HCT116 (cell line): ENCODE data around the gene CEP290. TPM values are rescaled to one million over a fixed set of nuclear protein-coding genes. Genes with fewer than 3 reads are reported as not detected.

Experiments
- ATAC-seq: fragments of 200-7000 bp; cut with Tn5 transposase; 2 replicates; pipeline ENCODE4 v1.9.1; 2020; ENCODE audit warnings: mild to moderate bottlenecking, moderate library complexity
- BruUV-seq: library from RNA; stranded (reverse); fragments of 400-500 nt; replicated peaks from 2 replicates; lab custom pipeline; 2021; lab: Mats Ljungman, UMichigan
- CTCF ChIA-PET: fragments of 300-600 bp; sonication (Branson Sonifier 250); formaldehyde crosslinking; loops from one replicate; lab custom pipeline; 2021; ENCODE audit warnings: antibody characterized with exemption; lab: Charles Lee
- POLR2A ChIA-PET: fragments of 300-600, 350-600 bp; sonication (Branson Sonifier 250); formaldehyde crosslinking; loops from one replicate; lab custom pipeline; 2021; ENCODE audit warnings: antibody characterized with exemption; lab: Charles Lee
- RAD21 ChIA-PET, 2 experiments: fragments of 300-600 bp; sonication (Branson Sonifier 250); formaldehyde crosslinking; loops; one replicate each; lab custom pipeline; 2023; ENCODE audit warnings: low total read pairs in 2 of 2; ENCODE audit not compliant: uncharacterized antibody in 2 of 2, unreplicated experiment in 2 of 2, low non-redundant PET in 1 of 2; lab: Charles Lee
- DNase-seq: peaks from one replicate; pipeline ENCODE4 v3.0.0-alpha.2; 2010; ENCODE audit warnings: low read depth, low spot score
- H2AFZ ChIP-seq: fragments of 200-600 bp; shearing (Covaris generic), sonication (generic); 2 replicates; pipeline ENCODE4 v1.6.1; 2017; ENCODE audit warnings: low read depth, mixed run types, mixed read lengths, antibody characterized with exemption, low read length; ENCODE audit not compliant: poor library complexity, severe bottlenecking
- H3K27ac ChIP-seq: 2 replicates; pipeline ENCODE4 v1.5.1; 2012; ENCODE audit warnings: low read depth, low read length
- H3K27me3 ChIP-seq: fragments of 200-600 bp; sonication (generic); 2 replicates; pipeline ENCODE4 v1.6.1; 2016; ENCODE audit warnings: mixed run types, low read length, mixed read lengths; ENCODE audit not compliant: insufficient read depth
- H3K36me3 ChIP-seq, 2 experiments: fragments of 200-500 bp in 1 of 2; fragments of 200-600 bp in 1 of 2; sonication (Bioruptor generic) in 1 of 2; sonication (generic) in 1 of 2; 2 replicates each; pipeline versions ENCODE4 v1.5.1 to v1.6.1; 2014 to 2016; ENCODE audit warnings: low read length in 2 of 2, inconsistent platforms in 1 of 2, mixed read lengths in 1 of 2, mixed run types in 1 of 2; ENCODE audit not compliant: insufficient read depth in 2 of 2, control insufficient read depth in 1 of 2
- H3K4me1 ChIP-seq, 2 experiments: fragments of 200-600 bp in 1 of 2; sonication (generic) in 1 of 2; 2 replicates each; pipeline versions ENCODE4 v1.5.1 to v1.6.1; 2012 to 2017; ENCODE audit warnings: low read length in 2 of 2, inconsistent platforms in 1 of 2, mild to moderate bottlenecking in 1 of 2, mixed read lengths in 1 of 2, mixed run types in 1 of 2, moderate library complexity in 1 of 2; ENCODE audit not compliant: insufficient read depth in 2 of 2, control insufficient read depth in 1 of 2
- H3K4me2 ChIP-seq: fragments of 200-600 bp; sonication (generic); 2 replicates; pipeline ENCODE4 v1.6.1; 2017; ENCODE audit warnings: mixed run types, low read length, mixed read lengths
- H3K4me3 ChIP-seq, 2 experiments: fragments of 200-600 bp in 1 of 2; sonication (generic) in 1 of 2; replicated peaks in 1 of 2; 2 replicates each; pipeline ENCODE4 v1.5.1; 2011 to 2016; ENCODE audit warnings: low read length in 2 of 2, control low read depth in 1 of 2, low read depth in 1 of 2, mild to moderate bottlenecking in 1 of 2, mixed read lengths in 1 of 2, mixed run types in 1 of 2
- H3K79me2 ChIP-seq: fragments of 200-600 bp; sonication (generic); 2 replicates; pipeline ENCODE4 v1.6.1; 2017; ENCODE audit warnings: mild to moderate bottlenecking, mixed run types, low read length, moderate library complexity, mixed read lengths; ENCODE audit not compliant: insufficient read depth
- H3K9ac ChIP-seq: fragments of 200-600 bp; sonication (generic); 2 replicates; pipeline ENCODE4 v1.6.1; 2016; ENCODE audit warnings: low read length, mixed read lengths
- H3K9me2 ChIP-seq: fragments of 200-600 bp; sonication (generic), shearing (Covaris generic); 2 replicates; pipeline ENCODE4 v1.6.1; 2017; ENCODE audit warnings: mixed run types, mild to moderate bottlenecking, moderate library complexity; ENCODE audit not compliant: insufficient read depth
- H3K9me3 ChIP-seq, 2 experiments: fragments of 200-500 bp in 1 of 2; fragments of 200-600 bp in 1 of 2; sonication (Bioruptor generic) in 1 of 2; sonication (generic) in 1 of 2; 2 replicates each; pipeline ENCODE4 v1.6.1; 2014 to 2017; ENCODE audit warnings: low read length in 2 of 2, mixed read lengths in 2 of 2, inconsistent platforms in 1 of 2, low read depth in 1 of 2, mild to moderate bottlenecking in 1 of 2, mixed run types in 1 of 2, moderate library complexity in 1 of 2; ENCODE audit not compliant: control insufficient read depth in 1 of 2, insufficient read depth in 1 of 2
- H4K20me1 ChIP-seq: fragments of 200-600 bp; sonication (generic), shearing (Covaris generic); 2 replicates; pipeline ENCODE4 v1.6.1; 2017; ENCODE audit warnings: mixed run types, mild to moderate bottlenecking, moderate library complexity; ENCODE audit not compliant: insufficient read depth
- ATF3 ChIP-seq: IDR thresholded peaks from 2 replicates; pipeline ENCODE4 v1.6.1; 2012
- CBX3 ChIP-seq: IDR thresholded peaks from 2 replicates; pipeline ENCODE4 v1.6.1; 2012; ENCODE audit warnings: low read depth
- CEBPB ChIP-seq: IDR thresholded peaks from 2 replicates; pipeline ENCODE4 v1.6.1; 2012; ENCODE audit warnings: low read depth
- ELF1 ChIP-seq: IDR thresholded peaks from 2 replicates; pipeline ENCODE4 v1.6.1; 2012; ENCODE audit warnings: low read depth, borderline replicate concordance
- EZH2phosphoT487 ChIP-seq: fragments of 200-600 bp; IDR thresholded peaks from 2 replicates; pipeline ENCODE4 v1.6.1; 2018; ENCODE audit warnings: antibody characterized with exemption, borderline replicate concordance
- FOSL1 ChIP-seq: IDR thresholded peaks from 2 replicates; pipeline ENCODE4 v1.6.1; 2012; ENCODE audit warnings: low read depth
- JUND ChIP-seq: IDR thresholded peaks from 2 replicates; pipeline ENCODE4 v1.6.1; 2012
- POLR2A ChIP-seq: IDR thresholded peaks from 2 replicates; pipeline ENCODE4 v1.7.0; 2011; ENCODE audit warnings: borderline replicate concordance; ENCODE audit not compliant: insufficient read depth, insufficient read length; ENCODE audit errors: extremely low read depth
- POLR2AphosphoS5 ChIP-seq: IDR thresholded peaks from 2 replicates; pipeline ENCODE4 v1.6.1; 2011; ENCODE audit warnings: mild to moderate bottlenecking, low read depth, low read length, moderate library complexity
- RAD21 ChIP-seq: IDR thresholded peaks from 2 replicates; pipeline ENCODE4 v1.6.1; 2012; ENCODE audit warnings: low read depth, mild to moderate bottlenecking
- REST ChIP-seq: IDR thresholded peaks from 2 replicates; pipeline ENCODE4 v1.6.1; 2012; ENCODE audit warnings: low read depth
- SIN3A ChIP-seq: IDR thresholded peaks from 2 replicates; pipeline ENCODE4 v1.6.1; 2012; ENCODE audit warnings: low read depth
- TCF7L2 ChIP-seq: IDR thresholded peaks from 2 replicates; pipeline ENCODE4 v1.7.0; 2011; ENCODE audit warnings: borderline replicate concordance, inconsistent platforms; ENCODE audit not compliant: insufficient read depth, insufficient read length; ENCODE audit errors: extremely low read depth
- YY1 ChIP-seq: IDR thresholded peaks from 2 replicates; pipeline ENCODE4 v1.6.1; 2011; ENCODE audit warnings: low read length, low read depth, moderate library complexity, mild to moderate bottlenecking; ENCODE audit not compliant: insufficient replicate concordance; ENCODE audit errors: extremely low read depth
- ZFX ChIP-seq: fragments of 450-650 bp; IDR thresholded peaks from 2 replicates; pipeline ENCODE4 v1.6.1; 2017
- ZNF274 ChIP-seq: fragments of 200-500 bp; sonication (Bioruptor generic); IDR thresholded peaks from 2 replicates; pipeline ENCODE4 v1.6.1; 2014; ENCODE audit warnings: mild to moderate bottlenecking, low read depth, low read length, inconsistent platforms
- intact Hi-C: fragments of 100-400 bp; cut with micrococcal nuclease; formaldehyde crosslinking; loops from 2 replicates; pipeline ENCODE4 v1.10.0; 2022
- total RNA-seq: library from RNA; stranded (reverse); gene quantifications from one replicate; pipeline ENCODE4 v1.2.1, GENCODE V29; 2021; ENCODE audit not compliant: unreplicated experiment
- TF ChIP-seq, protein P1 (sequence below): IDR thresholded peaks from 2 replicates; pipeline ENCODE4 v1.6.1; 2012

The CEP290 gene
- total RNA-seq, 1 experiment from 2014 or later, result 13.6 TPM

DNA sequence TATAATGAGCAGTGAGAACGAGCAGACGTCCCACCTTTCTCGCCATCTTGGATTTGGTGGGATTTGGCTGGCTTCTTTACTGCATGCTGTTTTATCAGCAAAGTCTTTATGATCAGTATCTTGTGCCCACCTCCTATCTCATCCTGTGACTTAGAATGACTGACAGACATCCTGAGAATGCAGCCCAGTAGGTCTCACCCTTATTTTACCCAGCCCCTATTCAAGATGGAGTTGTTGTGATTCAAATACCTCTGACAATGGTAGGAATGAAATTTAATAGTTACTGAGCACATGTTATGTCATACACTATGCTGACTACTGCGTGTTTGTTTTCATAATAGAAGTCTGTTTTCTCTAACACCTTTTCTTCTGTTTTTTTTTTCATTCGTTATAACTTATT lies 2.1 kb upstream of the CEP290 start:
- H3K4me3 ChIP-seq, result no peak overlapping the region
- no peak for ATAC-seq
- no peak overlapping the region for H3K27ac ChIP-seq
- DNase-seq, result no peak
- ChIA-PET RAD21 (no interaction called here), POLR2A (no interaction called here), CTCF (no interaction called here)
- no peaks in the 10 kb centered on the region for H3K27me3 ChIP-seq
- BruUV-seq, result no TSS peak
- no peak for TF ChIP-seq RAD21
- no peak for TF ChIP-seq YY1
- no peak for TF ChIP-seq ELF1
- TF ChIP-seq ZNF274, result no peak
- no peak for TF ChIP-seq POLR2AphosphoS5
- TF ChIP-seq REST, result no peak
- no peak for TF ChIP-seq SIN3A
- TF ChIP-seq JUND, result no peak
- TF ChIP-seq ATF3, result no peak
- TF ChIP-seq TCF7L2, result no peak
- TF ChIP-seq CBX3, result no peak
- TF ChIP-seq FOSL1, result no peak
- TF ChIP-seq ZFX, result no peak
- no peak for TF ChIP-seq POLR2A
- TF ChIP-seq CEBPB, result no peak
- TF ChIP-seq, protein P1, sequence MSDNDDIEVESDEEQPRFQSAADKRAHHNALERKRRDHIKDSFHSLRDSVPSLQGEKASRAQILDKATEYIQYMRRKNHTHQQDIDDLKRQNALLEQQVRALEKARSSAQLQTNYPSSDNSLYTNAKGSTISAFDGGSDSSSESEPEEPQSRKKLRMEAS, result no peak
- no peak for TF ChIP-seq EZH2phosphoT487
- no peaks in the 10 kb centered on the region for H4K20me1 ChIP-seq
- peak overlapping the region; percentile 89; the same call in 1 of the 2 replicates for H3K4me2 ChIP-seq
- no peak overlapping the region for H3K9ac ChIP-seq
- H3K9me2 ChIP-seq, result no peaks in the 10 kb centered on the region
- peaks cover 3 to 9% of the 10 kb centered on the region in 2 experiments; a peak in 3 of 4 replicates for H3K4me1 ChIP-seq
- H3K79me2 ChIP-seq, result peaks cover 57% of the 10 kb centered on the region
- no peak overlapping the region for H2AFZ ChIP-seq
- H3K36me3 ChIP-seq, result no peaks in the 10 kb centered on the region; a peak in 1 of 4 replicates
- intact Hi-C loops, result no loop called here
- H3K9me3 ChIP-seq, result no peaks in the 10 kb centered on the region
